Measurements from ENCODE around the gene TAS2R10.

The TAS2R10 gene

DNA sequence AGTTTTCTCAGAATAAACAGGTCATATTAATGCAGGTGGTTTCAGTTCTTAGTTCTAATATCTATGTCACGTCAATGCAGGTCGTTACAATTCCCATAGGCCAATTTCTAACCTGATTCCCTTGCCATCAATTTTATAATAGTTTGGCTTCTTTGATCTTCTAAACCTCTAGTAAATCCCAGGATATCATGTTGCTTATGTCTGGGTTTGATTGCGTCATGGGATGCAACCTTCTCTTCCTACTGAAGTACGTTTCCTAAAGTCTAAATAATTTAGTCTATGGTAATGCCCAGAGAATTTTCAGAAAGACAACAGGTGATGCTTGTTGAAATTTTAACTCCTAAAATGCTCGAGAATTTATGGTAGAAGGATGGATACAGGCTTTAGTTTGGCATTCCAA, 42.9 kb downstream of the TAS2R10 start:
- no peak for DNase-seq (ENCODE audit: extremely low read depth in 1 of 2, low read depth in 1 of 2)

- no peak for DNase-seq (ENCODE audit: extremely low read depth in 1 of 2, low read depth in 1 of 2)
Measured at GRCh38 chr12:10779103-10779502, 47.1 kb downstream of the TAS2R10 start.

Measured in stimulated activated CD8-positive, alpha-beta memory T cell treated with anti-CD3 and anti-CD28 coated beads, Interleukin-7, amount 100 ng/mL, for 48 hours (primary cell).